HepG2 (cell line): ENCODE measurements around the gene ADCYAP1R1. TPM values are rescaled to one million over a fixed set of nuclear protein-coding genes. Genes with fewer than 3 reads are reported as not detected.

Experiments used
- ATAC-seq: fragments of 200-7000 bp; cut with Tn5 transposase; 3 replicates; pipeline ENCODE4 v1.9.1; 2020; ENCODE audit warnings: mild to moderate bottlenecking, moderate library complexity
- BruUV-seq: library from RNA; stranded (reverse); fragments of 400-500 nt; replicated peaks from 2 replicates; lab custom pipeline; 2021; lab: Mats Ljungman, UMichigan
- CTCF ChIA-PET: fragments of 300-600 bp; formaldehyde crosslinking; extraction: SDS; loops from one replicate; lab custom pipeline; 2021; ENCODE audit warnings: low total read pairs, inconsistent platforms, low intra/inter-chr PET ratio; lab: Yijun Ruan, JAX
- POLR2A ChIA-PET: fragments of 350-600 bp; sonication (Branson Sonifier 250); formaldehyde crosslinking; loops from one replicate; lab custom pipeline; 2020; ENCODE audit warnings: antibody characterized with exemption, inconsistent platforms; lab: Yijun Ruan, JAX
- DNase-seq: peaks from one replicate; pipeline ENCODE4 v3.0.0-alpha.2; 2015; ENCODE audit warnings: low spot score
- FAIRE-seq: peaks from 3 replicates; lab custom pipeline; 2011; peaks lifted over from hg19 to GRCh38; lab: Jason Lieb, UNC
- H2AFZ ChIP-seq: one replicate; pipeline ENCODE4 v1.6.1; 2011; ENCODE audit warnings: low read length, inconsistent platforms
- H3K27ac ChIP-seq: fragments of 300-600 bp; 3 replicates; pipeline ENCODE4 v1.8.0; 2011; ENCODE audit warnings: mixed run types, mild to moderate bottlenecking, mixed read lengths, low read length, inconsistent platforms; ENCODE audit not compliant: insufficient read depth; ENCODE audit errors: extremely low read length
- H3K27me3 ChIP-seq, 2 experiments: fragments of 200-600 bp in 1 of 2; 2 replicates in 1 of 2; 3 replicates in 1 of 2; pipeline versions ENCODE4 v1.6.0 to v1.8.0; 2011; ENCODE audit warnings: low read length in 2 of 2, mild to moderate bottlenecking in 2 of 2, moderate library complexity in 2 of 2, inconsistent platforms in 1 of 2; ENCODE audit not compliant: insufficient read depth in 2 of 2, control insufficient read depth in 1 of 2
- H3K36me3 ChIP-seq, 2 experiments: fragments of 200-600 bp in 1 of 2; replicated peaks in 1 of 2; 2 replicates in 1 of 2; 3 replicates in 1 of 2; pipeline versions ENCODE4 v1.5.1 to v1.8.0; 2011; ENCODE audit warnings: low read length in 2 of 2, inconsistent platforms in 1 of 2; ENCODE audit not compliant: insufficient read depth in 2 of 2, control insufficient read depth in 1 of 2
- H3K4me1 ChIP-seq: 2 replicates; pipeline ENCODE4 v1.5.1; 2012; ENCODE audit warnings: low read length, inconsistent platforms; ENCODE audit not compliant: insufficient read depth
- H3K4me2 ChIP-seq: 2 replicates; pipeline ENCODE4 v1.6.0; 2011; ENCODE audit warnings: low read depth, low read length, inconsistent platforms
- H3K4me3 ChIP-seq, 3 experiments: fragments of 200-600 bp in 1 of 3; sonication (generic), shearing (Covaris generic) in 1 of 3; replicated peaks in 1 of 3; 2 replicates each; pipeline ENCODE4 v1.5.1; 2011 to 2016; ENCODE audit warnings: low read length in 3 of 3, inconsistent platforms in 2 of 3, low read depth in 2 of 3, mild to moderate bottlenecking in 2 of 3, control low read depth in 1 of 3, mixed read lengths in 1 of 3; ENCODE audit not compliant: insufficient read depth in 1 of 3
- H3K79me2 ChIP-seq: one replicate; pipeline ENCODE4 v1.6.1; 2011; ENCODE audit warnings: low read length, inconsistent platforms; ENCODE audit not compliant: insufficient read depth
- H3K9ac ChIP-seq: 2 replicates; pipeline ENCODE4 v1.6.0; 2011; ENCODE audit warnings: mild to moderate bottlenecking, low read depth, low read length, inconsistent platforms; ENCODE audit not compliant: insufficient read depth
- H3K9me3 ChIP-seq: 2 replicates; pipeline ENCODE4 v1.5.1; 2012; ENCODE audit warnings: mild to moderate bottlenecking, low read length
- H4K20me1 ChIP-seq: 2 replicates; pipeline ENCODE4 v1.6.0; 2011; ENCODE audit warnings: inconsistent platforms, mild to moderate bottlenecking, low read length, moderate library complexity; ENCODE audit not compliant: insufficient read depth
- CTCF ChIP-seq: sonication (generic); formaldehyde crosslinking; IDR thresholded peaks from 2 replicates; pipeline ENCODE4 v1.5.0; 2020; ENCODE audit warnings: mild to moderate bottlenecking, missing genetic modification reagents, moderate library complexity
- HIVEP1 ChIP-seq: sonication (generic); formaldehyde crosslinking; IDR thresholded peaks from 2 replicates; pipeline ENCODE4 v1.4.0; 2020; ENCODE audit warnings: mild to moderate bottlenecking, missing genetic modification reagents
- KAT7 ChIP-seq: IDR thresholded peaks from 2 replicates; pipeline ENCODE4 v1.6.1; 2018; ENCODE audit warnings: borderline replicate concordance, missing compliant biosample characterization
- NCOA2 ChIP-seq: sonication (generic); formaldehyde crosslinking; IDR thresholded peaks from 2 replicates; pipeline ENCODE4 v1.8.0; 2022; ENCODE audit warnings: inconsistent platforms
- RBM39 ChIP-seq: fragments of 200-400 bp; formaldehyde crosslinking; IDR thresholded peaks from one replicate; pipeline ENCODE4 v1.6.1; 2018; ENCODE audit warnings: antibody characterized with exemption, mild to moderate bottlenecking, low read depth, low read length; ENCODE audit not compliant: poor library complexity, severe bottlenecking
- SMAD3 ChIP-seq: sonication (generic); formaldehyde crosslinking; IDR thresholded peaks from 2 replicates; pipeline ENCODE4 v1.4.0; 2020; ENCODE audit warnings: missing genetic modification reagents
- U2AF1 ChIP-seq: fragments of 200-400 bp; formaldehyde crosslinking; optimal IDR thresholded peaks from 2 replicates; pipeline ENCODE3; 2017; ENCODE audit warnings: mild to moderate bottlenecking, low read depth, low read length
- YY1 ChIP-seq: IDR thresholded peaks from 2 replicates; pipeline ENCODE4 v1.6.1; 2011; ENCODE audit warnings: low read length, low read depth, moderate library complexity, mild to moderate bottlenecking; ENCODE audit not compliant: insufficient read depth, insufficient replicate concordance
- ZBTB49 ChIP-seq: sonication (generic); formaldehyde crosslinking; IDR thresholded peaks from 2 replicates; pipeline ENCODE4 v1.4.0; 2020; ENCODE audit warnings: missing genetic modification reagents, borderline replicate concordance
- ZNF225 ChIP-seq: sonication (generic); formaldehyde crosslinking; IDR thresholded peaks from 2 replicates; pipeline ENCODE4 v1.4.0; 2020; ENCODE audit warnings: mild to moderate bottlenecking, missing genetic modification reagents
- ZNF230 ChIP-seq: sonication (generic); formaldehyde crosslinking; IDR thresholded peaks from 2 replicates; pipeline ENCODE4 v1.4.0; 2020; ENCODE audit warnings: mild to moderate bottlenecking, missing genetic modification reagents
- WGBS: methylation state at CpG from one replicate; pipeline ENCODE4 v1.1.6; 2017; ENCODE audit warnings: low lambda C conversion rate; 5-methylcytosine and 5-hydroxymethylcytosine counted together
- in situ Hi-C: cut with HindIII; loops from 2 replicates; pipeline ENCODE4 v1.10.0; 2017; ENCODE audit warnings: low pct_unique_long_range_greater_than_20kb; ENCODE audit not compliant: extremely low pct_ligation_motif_present
- intact Hi-C: fragments of 100-400 bp; cut with micrococcal nuclease; formaldehyde crosslinking; loops from one replicate; pipeline ENCODE4 v1.10.0; 2022; ENCODE audit not compliant: unreplicated experiment
- polyA plus RNA-seq, 8 experiments: library from polyadenylated mRNA; depleted of rRNA in 3 of 8; stranded (reverse) in 7 of 8; unstranded in 1 of 8; fragments of >200 nt; fragmentation: Illumina TruSeq in 4 of 8; extraction: Trizol in 4 of 8; gene quantifications; 2 replicates each; pipeline versions ENCODE4 v1.2.1 to v1.2.3, GENCODE V29; 2011 to 2016; ENCODE audit warnings: low read depth in 4 of 8, missing spikeins in 1 of 8, mixed read lengths in 1 of 8; ENCODE audit not compliant: insufficient read depth in 1 of 8
- total RNA-seq, 5 experiments: library from RNA; depleted of rRNA; stranded (reverse); fragments of >200 nt; fragmentation: Illumina TruSeq; extraction: Trizol; gene quantifications; 2 replicates each; pipeline ENCODE4 v1.2.3, GENCODE V29; 2016; ENCODE audit warnings: low read depth in 1 of 5
- TF ChIP-seq, protein P1 (sequence below): sonication (generic); formaldehyde crosslinking; IDR thresholded peaks from 2 replicates; pipeline ENCODE4 v1.4.0; 2020; ENCODE audit warnings: missing genetic modification reagents

Gene ADCYAP1R1
- total and polyA plus RNA-seq, 2 of the 13 experiments (the other 11 are each of a cell fraction or from before 2014, with no cell fraction given), result not detected

- peak; percentile 88 for ATAC-seq
- TF ChIP-seq ZNF230 (CRISPR knock-in tag) (no peak), CTCF (CRISPR knock-in tag) (0 out of 2 replicates have a peak, but pooled peaks have one; percentile 8), KAT7 (CRISPR knock-in tag) (no peak)
- 31% methylated on average over 2 of the region's 5 CpGs for WGBS
- no peaks in the 10 kb centered on the region for H3K36me3 ChIP-seq
- no peaks in the 10 kb centered on the region for H4K20me1 ChIP-seq
- no peak overlapping the region for H3K4me2 ChIP-seq
- H3K9ac ChIP-seq, result no peak overlapping the region
- no peaks in the 10 kb centered on the region for H3K4me1 ChIP-seq
- no TSS peak for BruUV-seq
- intact Hi-C loops, result no loop called here
- no peaks in the 10 kb centered on the region for H3K79me2 ChIP-seq
- CTCF ChIA-PET, result no interaction called here
- no peak overlapping the region for H2AFZ ChIP-seq
- H3K9me3 ChIP-seq, result no peaks in the 10 kb centered on the region
- no peak overlapping the region for H3K4me3 ChIP-seq
- H3K27ac ChIP-seq, result no peak overlapping the region
- in situ Hi-C loops, result no loop called here
- POLR2A ChIA-PET, result no interaction called here
- no peaks in the 10 kb centered on the region for H3K27me3 ChIP-seq
- no peak for FAIRE-seq
- DNase-seq, result peak; percentile 3
Observed at GRCh38 chr7:31061185-31061584, 9.1 kb downstream of the ADCYAP1R1 start.

DNA sequence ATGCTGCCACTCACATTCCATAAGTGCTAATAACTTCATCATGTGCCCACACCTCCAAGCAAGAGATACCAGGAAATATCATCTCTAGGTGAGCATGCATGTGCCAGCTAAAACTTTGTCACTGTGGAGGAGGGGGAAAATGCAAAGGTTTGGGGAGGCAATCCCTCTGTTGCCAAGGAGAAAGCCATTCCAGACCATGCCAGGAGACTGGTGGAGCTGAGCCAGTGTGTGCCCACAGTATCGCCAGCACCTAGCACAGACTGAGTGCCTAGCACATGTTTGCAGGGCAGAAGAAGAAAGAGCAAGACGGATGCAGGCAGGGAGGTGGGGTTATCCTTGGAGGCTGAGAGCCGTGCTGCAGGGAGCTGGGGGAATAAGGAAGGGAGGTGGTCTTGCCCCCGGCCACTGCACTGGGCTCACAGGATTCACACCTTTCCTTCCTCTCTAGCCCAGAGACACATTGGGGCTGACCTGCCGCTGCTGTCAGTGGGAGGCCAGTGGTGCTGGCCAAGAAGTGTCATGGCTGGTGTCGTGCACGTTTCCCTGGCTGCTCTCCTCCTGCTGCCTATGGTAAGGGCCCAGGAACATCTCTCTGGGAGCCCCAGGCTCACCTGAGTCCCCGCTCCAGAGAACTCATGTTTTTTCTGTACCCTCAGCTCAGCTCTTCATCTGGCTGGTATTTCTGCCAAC lies 10.8 kb downstream of the ADCYAP1R1 start:
- 0% methylated on average over 5 of the region's 8 CpGs for WGBS
- ChIA-PET POLR2A (no interaction called here), CTCF (no interaction called here)
- Histone ChIP-seq H3K4me3 (no peak overlapping the region), H3K27me3 (no peaks in the 10 kb centered on the region), H3K4me2 (no peak overlapping the region), H3K79me2 (no peaks in the 10 kb centered on the region), H3K9ac (no peak overlapping the region), H4K20me1 (no peaks in the 10 kb centered on the region), H3K36me3 (no peaks in the 10 kb centered on the region), H3K4me1 (no peaks in the 10 kb centered on the region), H3K27ac (no peak overlapping the region), H2AFZ (no peak overlapping the region), H3K9me3 (no peaks in the 10 kb centered on the region)
- DNase-seq (no peak), FAIRE-seq (no peak), ATAC-seq (no peak)
- intact Hi-C loops (no loop called here), in situ Hi-C loops (no loop called here)
- no TSS peak for BruUV-seq
- no peak for TF ChIP-seq NCOA2 (CRISPR knock-in tag)
- no peak for TF ChIP-seq YY1
- no peak for TF ChIP-seq RBM39
- TF ChIP-seq ZBTB49 (CRISPR knock-in tag), result no peak
- no peak for TF ChIP-seq HIVEP1 (CRISPR knock-in tag)
- no peak for TF ChIP-seq ZNF225 (CRISPR knock-in tag)
- TF ChIP-seq, protein P1, sequence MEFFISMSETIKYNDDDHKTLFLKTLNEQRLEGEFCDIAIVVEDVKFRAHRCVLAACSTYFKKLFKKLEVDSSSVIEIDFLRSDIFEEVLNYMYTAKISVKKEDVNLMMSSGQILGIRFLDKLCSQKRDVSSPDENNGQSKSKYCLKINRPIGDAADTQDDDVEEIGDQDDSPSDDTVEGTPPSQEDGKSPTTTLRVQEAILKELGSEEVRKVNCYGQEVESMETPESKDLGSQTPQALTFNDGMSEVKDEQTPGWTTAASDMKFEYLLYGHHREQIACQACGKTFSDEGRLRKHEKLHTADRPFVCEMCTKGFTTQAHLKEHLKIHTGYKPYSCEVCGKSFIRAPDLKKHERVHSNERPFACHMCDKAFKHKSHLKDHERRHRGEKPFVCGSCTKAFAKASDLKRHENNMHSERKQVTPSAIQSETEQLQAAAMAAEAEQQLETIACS (CRISPR knock-in tag), result no peak
- no peak for TF ChIP-seq SMAD3 (CRISPR knock-in tag)
- TF ChIP-seq U2AF1, result no peak
